Measurements from ENCODE around the gene SAMD14. TPM values are rescaled to one million over a fixed set of nuclear protein-coding genes. Genes with fewer than 3 reads are reported as not detected.

The SAMD14 gene
- total and polyA plus RNA-seq, 11 donors = 0.44 to 3.9 (median 1.2) TPM

GRCh38 chr17:50088952-50089825 is 40.8 kb downstream of the SAMD14 start:
- no peaks in the 10 kb centered on the region for H3K9me3 ChIP-seq
- H3K27me3 ChIP-seq = no peaks in the 10 kb centered on the region
- H3K27ac ChIP-seq = no peak overlapping the region
- TF ChIP-seq CTCF (IDR thresholded peaks at IDR 0.05) (no peak), POLR2A (IDR thresholded peaks at IDR 0.05) (no peak)
- peaks cover 0 to 20% (median 9%) of the 10 kb centered on the region in 9 donors for H3K36me3 ChIP-seq
- 82 to 89% (median 84%) methylated on average over 17 to 25 of the region's 25 CpGs for WGBS, 4 donors
- ATAC-seq (no peak), DNase-seq (peak in 1 of 5 donors; percentile 45)
- intact Hi-C loops (cut with DNase I) = loop anchor here in 4 of 10 donors (2.0 to 10.0 kb wide), 3 partner anchors 62 to 514 kb away; partner anchors contain the start of gene NXPH3 (in 1 of the 4)
- H3K4me1 ChIP-seq = peaks cover 0 to 6% (median 0%) of the 10 kb centered on the region in 12 donors
- no peak overlapping the region for H3K4me3 ChIP-seq

GRCh38 chr17:50087912-50088405 is 42.0 kb downstream of the SAMD14 start:
- Histone ChIP-seq H3K4me3 (no peak overlapping the region), H3K36me3 (peaks cover 0 to 25% (median 14%) of the 10 kb centered on the region in 9 donors), H3K9me3 (no peaks in the 10 kb centered on the region), H3K4me1 (no peaks in the 10 kb centered on the region), H3K27ac (no peak overlapping the region), H3K27me3 (no peaks in the 10 kb centered on the region)
- intact Hi-C loops (cut with DNase I) = loop anchor here (1.0 to 10.0 kb wide), 5 partner anchors 61 to 513 kb away; partner anchors contain the start of gene NXPH3 (in 1 of the 10)
- 82 to 89% (median 87%) methylated on average over 16 to 19 of the region's 19 CpGs for WGBS, 4 donors
- DNase-seq (peak in 1 of 5 donors; percentile 54), ATAC-seq (peak in 2 of 4 donors; percentile 23 to 25)
- TF ChIP-seq POLR2A (IDR thresholded peaks at IDR 0.05) = no peak
- TF ChIP-seq CTCF (IDR thresholded peaks at IDR 0.05) = no peak

GRCh38 chr17:50087246-50087911 is 42.6 kb downstream of the SAMD14 start:
- Histone ChIP-seq H3K4me3 (no peak overlapping the region), H3K4me1 (no peaks in the 10 kb centered on the region), H3K27ac (no peak overlapping the region), H3K27me3 (no peaks in the 10 kb centered on the region), H3K9me3 (no peaks in the 10 kb centered on the region), H3K36me3 (peaks cover 0 to 29% (median 14%) of the 10 kb centered on the region in 9 donors)
- ATAC-seq (peak; percentile 66 to 91 (median 87)), DNase-seq (peak; percentile 60 to 86 (median 71))
- intact Hi-C loops (cut with DNase I) = loop anchor here in 9 of 10 donors (1.0 to 10.0 kb wide), 4 partner anchors 60 to 513 kb away; partner anchors contain the start of gene NXPH3 (in 1 of the 9)
- no peak for TF ChIP-seq POLR2A (IDR thresholded peaks at IDR 0.05)
- TF ChIP-seq CTCF (IDR thresholded peaks at IDR 0.05) = peak in 11 of 12 donors; percentile 92 to 99 (median 97)
- 53 to 59% (median 55%) methylated on average over 10 of the region's 10 CpGs for WGBS, 4 donors

Data from heart left ventricle (tissue), 16 donors.